SU-DHL-6 (cell line): Measurements from ENCODE around the gene RBM12.

ENCODE experiments used
- H2AFZ ChIP-seq: fragments of 200-600 bp; sonication (generic); 2 replicates; pipeline ENCODE4 v1.6.1; 2014; ENCODE audit warnings: low read depth, mild to moderate bottlenecking, moderate library complexity, mixed read lengths, antibody characterized with exemption, low read length; ENCODE audit not compliant: severe bottlenecking
- H3F3A ChIP-seq: fragments of 200-600 bp; shearing (Covaris generic); 2 replicates; pipeline ENCODE4 v1.6.0; 2016; ENCODE audit warnings: antibody characterized with exemption, mild to moderate bottlenecking; ENCODE audit not compliant: insufficient read depth
- H3K27ac ChIP-seq: fragments of 200-600 bp; sonication (generic); 2 replicates; pipeline ENCODE4 v1.5.1; 2016; ENCODE audit warnings: low read depth, mild to moderate bottlenecking, low read length, moderate library complexity, mixed read lengths
- H3K27me3 ChIP-seq: fragments of 200-600 bp; sonication (generic), shearing (Covaris generic); 2 replicates; pipeline ENCODE4 v1.6.0; 2014; ENCODE audit warnings: mild to moderate bottlenecking, low read length
- H3K36me3 ChIP-seq: fragments of 200-600 bp; sonication (generic); 2 replicates; pipeline ENCODE4 v1.6.1; 2014; ENCODE audit warnings: mild to moderate bottlenecking, low read length, mixed read lengths
- H3K4me2 ChIP-seq: fragments of 300-600, 200-600 bp; shearing (Covaris generic), sonication (generic); 2 replicates; pipeline ENCODE4 v1.6.0; 2014; ENCODE audit warnings: low read length, low read depth, mild to moderate bottlenecking; ENCODE audit not compliant: poor library complexity, severe bottlenecking
- H3K4me3 ChIP-seq: fragments of 200-600 bp; sonication (generic); 2 replicates; pipeline ENCODE4 v1.5.1; 2014; ENCODE audit warnings: antibody characterized with exemption, low read length, mild to moderate bottlenecking, mixed read lengths; ENCODE audit not compliant: insufficient read depth, poor library complexity, severe bottlenecking
- H3K79me2 ChIP-seq: fragments of 200-600 bp; sonication (generic); 2 replicates; pipeline ENCODE4 v1.6.1; 2014; ENCODE audit warnings: mild to moderate bottlenecking, low read length, moderate library complexity; ENCODE audit not compliant: insufficient read depth
- H3K9ac ChIP-seq: fragments of 200-600 bp; sonication (generic); 2 replicates; pipeline ENCODE4 v1.7.0; 2014; ENCODE audit warnings: mild to moderate bottlenecking, low read length
- H3K9me2 ChIP-seq: fragments of 200-600 bp; sonication (generic); replicated peaks from 2 replicates; pipeline ENCODE4 v1.6.1; 2014; ENCODE audit warnings: low read length; ENCODE audit not compliant: insufficient read depth
- H3K9me3 ChIP-seq: fragments of 200-600 bp; sonication (generic); 2 replicates; pipeline ENCODE4 v1.6.1; 2014; ENCODE audit warnings: low read length, mixed read lengths; ENCODE audit not compliant: insufficient read depth
- H4K20me1 ChIP-seq: fragments of 200-600 bp; sonication (generic); 2 replicates; pipeline ENCODE4 v1.6.1; 2014; ENCODE audit warnings: low read depth, mild to moderate bottlenecking, antibody characterized with exemption, low read length, moderate library complexity, mixed read lengths
- EZH2phosphoT487 ChIP-seq: fragments of 200-600 bp; sonication (generic), shearing (Covaris generic); conservative IDR thresholded peaks from 2 replicates; pipeline ENCODE4 v1.6.1; 2018; ENCODE audit warnings: mild to moderate bottlenecking, antibody characterized with exemption, low read length, moderate library complexity, mixed read lengths
- TF ChIP-seq, protein P1 (sequence below): fragments of 200-600 bp; sonication (generic); IDR thresholded peaks from one replicate; pipeline ENCODE4 v1.5.1; 2017; ENCODE audit warnings: antibody characterized with exemption, mild to moderate bottlenecking, low read length, moderate library complexity; ENCODE audit not compliant: insufficient read depth, poor library complexity, severe bottlenecking

Gene RBM12

DNA sequence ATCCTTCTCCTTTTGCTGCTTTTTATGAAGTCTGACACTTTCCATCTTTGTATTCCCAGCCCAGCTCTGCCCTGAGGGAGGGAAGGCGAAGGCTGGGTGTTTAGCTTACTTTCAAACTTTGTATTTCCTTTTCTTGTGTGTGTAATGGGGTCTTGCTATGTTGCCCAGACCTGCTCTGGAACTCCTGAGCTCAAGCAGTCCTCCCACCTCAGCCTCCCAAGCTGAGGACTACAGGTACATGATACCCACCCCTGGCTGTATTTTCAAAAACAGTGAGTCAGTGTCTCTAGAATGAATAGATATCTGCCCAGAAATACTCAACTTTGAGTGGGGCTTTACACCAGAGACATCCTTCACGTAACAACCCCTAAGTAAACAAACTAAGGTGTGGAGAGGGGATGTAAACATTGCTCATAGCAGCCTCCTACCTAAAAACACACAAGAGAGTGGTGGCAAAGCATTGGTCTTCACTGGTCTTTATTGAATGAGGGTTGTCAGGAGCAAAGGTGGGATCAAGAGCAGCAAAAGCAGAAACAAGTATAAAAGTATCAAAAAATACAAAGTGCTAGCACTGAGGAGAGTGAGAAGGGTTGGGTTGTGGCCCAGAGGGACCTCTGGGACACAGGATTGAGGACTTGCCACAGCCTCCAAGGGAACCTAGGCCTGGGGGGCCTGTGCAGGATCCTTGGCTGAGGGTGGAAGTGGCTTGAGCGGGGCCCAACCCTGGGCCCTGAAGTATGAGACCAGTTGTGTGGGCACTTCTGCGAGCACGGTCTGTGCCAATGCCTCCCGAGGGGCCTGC lies 38.9 kb downstream of the RBM12 start:
- Histone ChIP-seq H3K79me2 (no peaks in the 10 kb centered on the region), H3K4me3 (no peak overlapping the region), H3K9me3 (no peaks in the 10 kb centered on the region), H3K4me2 (no peak overlapping the region), H3K27ac (no peak overlapping the region), H3K9ac (no peak overlapping the region), H3K27me3 (no peaks in the 10 kb centered on the region), H2AFZ (no peak overlapping the region), H3F3A (no peaks in the 10 kb centered on the region), H3K36me3 (peaks cover 6% of the 10 kb centered on the region; the same call in 1 of the 2 replicates), H4K20me1 (no peaks in the 10 kb centered on the region), H3K9me2 (no peaks in the 10 kb centered on the region)
- TF ChIP-seq, protein P1, sequence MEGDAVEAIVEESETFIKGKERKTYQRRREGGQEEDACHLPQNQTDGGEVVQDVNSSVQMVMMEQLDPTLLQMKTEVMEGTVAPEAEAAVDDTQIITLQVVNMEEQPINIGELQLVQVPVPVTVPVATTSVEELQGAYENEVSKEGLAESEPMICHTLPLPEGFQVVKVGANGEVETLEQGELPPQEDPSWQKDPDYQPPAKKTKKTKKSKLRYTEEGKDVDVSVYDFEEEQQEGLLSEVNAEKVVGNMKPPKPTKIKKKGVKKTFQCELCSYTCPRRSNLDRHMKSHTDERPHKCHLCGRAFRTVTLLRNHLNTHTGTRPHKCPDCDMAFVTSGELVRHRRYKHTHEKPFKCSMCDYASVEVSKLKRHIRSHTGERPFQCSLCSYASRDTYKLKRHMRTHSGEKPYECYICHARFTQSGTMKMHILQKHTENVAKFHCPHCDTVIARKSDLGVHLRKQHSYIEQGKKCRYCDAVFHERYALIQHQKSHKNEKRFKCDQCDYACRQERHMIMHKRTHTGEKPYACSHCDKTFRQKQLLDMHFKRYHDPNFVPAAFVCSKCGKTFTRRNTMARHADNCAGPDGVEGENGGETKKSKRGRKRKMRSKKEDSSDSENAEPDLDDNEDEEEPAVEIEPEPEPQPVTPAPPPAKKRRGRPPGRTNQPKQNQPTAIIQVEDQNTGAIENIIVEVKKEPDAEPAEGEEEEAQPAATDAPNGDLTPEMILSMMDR, result no peak
- no peak for TF ChIP-seq EZH2phosphoT487

DNA sequence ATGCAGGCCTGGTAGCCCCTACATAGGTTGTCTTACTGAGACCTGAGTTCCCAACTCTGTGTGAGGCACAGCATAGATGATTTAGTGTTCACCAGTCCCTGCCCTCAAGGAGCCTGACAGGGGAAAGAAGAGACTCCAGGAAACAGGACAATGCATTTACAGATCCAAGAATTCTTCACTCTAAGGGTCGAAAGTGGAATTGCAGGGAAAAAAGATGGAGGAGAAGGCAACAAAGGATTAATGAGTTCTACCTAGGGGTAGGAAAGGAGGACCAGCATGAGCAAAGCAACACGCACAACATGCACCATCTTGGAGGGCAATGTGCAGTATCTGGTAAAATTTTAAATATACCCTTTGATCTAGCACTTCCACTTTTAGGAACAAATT lies 43.1 kb downstream of the RBM12 start:
- H3K27ac ChIP-seq, result no peak overlapping the region
- H3K9me3 ChIP-seq, result no peaks in the 10 kb centered on the region
- H3K27me3 ChIP-seq, result no peaks in the 10 kb centered on the region
- H3K4me2 ChIP-seq, result no peak overlapping the region
- H4K20me1 ChIP-seq, result no peaks in the 10 kb centered on the region
- H2AFZ ChIP-seq, result no peak overlapping the region
- H3K79me2 ChIP-seq, result no peaks in the 10 kb centered on the region
- no peaks in the 10 kb centered on the region for H3K36me3 ChIP-seq
- H3K9ac ChIP-seq, result no peak overlapping the region
- H3K9me2 ChIP-seq, result no peaks in the 10 kb centered on the region
- TF ChIP-seq, protein P1, result no peak
- TF ChIP-seq EZH2phosphoT487, result no peak
- no peak overlapping the region for H3K4me3 ChIP-seq
- H3F3A ChIP-seq, result no peaks in the 10 kb centered on the region

DNA sequence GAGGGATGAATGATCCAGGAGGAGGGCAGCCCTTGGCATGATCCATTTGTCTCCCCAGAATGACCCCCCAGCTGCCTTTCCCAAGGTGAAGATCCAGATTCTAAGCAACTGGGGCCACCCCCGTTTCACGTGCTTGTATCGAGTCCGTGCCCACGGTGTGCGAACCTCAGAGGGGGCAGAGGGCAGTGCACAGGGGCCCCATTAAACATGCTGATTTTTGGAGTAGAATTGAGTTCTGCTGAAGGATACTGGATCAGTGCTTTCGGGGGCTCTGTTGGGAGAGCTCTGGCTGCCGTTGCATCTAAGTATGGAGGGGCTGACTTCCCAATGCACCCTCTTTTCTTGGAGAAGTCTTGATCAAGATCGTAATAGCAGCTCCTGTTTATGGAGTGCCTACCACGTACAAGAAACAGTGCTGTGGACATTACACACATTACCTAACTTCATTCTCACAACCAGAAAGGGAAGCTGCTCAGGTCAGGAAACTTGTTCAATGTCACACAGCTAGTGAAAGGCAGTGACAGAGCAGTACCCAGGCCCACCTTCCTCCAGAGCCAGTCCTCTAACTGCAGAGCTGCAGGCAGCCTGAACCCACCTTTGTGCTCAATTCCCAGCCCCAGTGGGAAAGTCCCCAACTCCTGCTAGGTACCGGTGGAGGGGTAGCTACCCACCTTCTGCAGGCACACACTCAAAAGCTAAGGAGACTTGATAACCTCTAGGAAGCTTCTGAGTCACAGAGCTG lies 43.7 kb downstream of the RBM12 start:
- Histone ChIP-seq H3K27me3 (no peaks in the 10 kb centered on the region), H3K4me2 (no peak overlapping the region), H3K27ac (no peak overlapping the region), H3K36me3 (no peaks in the 10 kb centered on the region), H4K20me1 (no peaks in the 10 kb centered on the region), H2AFZ (no peak overlapping the region), H3K9ac (no peak overlapping the region), H3K9me2 (no peaks in the 10 kb centered on the region), H3K79me2 (no peaks in the 10 kb centered on the region), H3F3A (no peaks in the 10 kb centered on the region), H3K4me3 (no peak overlapping the region), H3K9me3 (no peaks in the 10 kb centered on the region)
- TF ChIP-seq, protein P1, result no peak
- TF ChIP-seq EZH2phosphoT487, result no peak
